Stimulated activated CD8-positive, alpha-beta memory T cell treated with anti-CD3 and anti-CD28 coated beads, Interleukin-15, amount 100 ng/mL, for 1 hour (primary cell): ENCODE data around the gene LMO1.

ENCODE experiments used
- DNase-seq: peaks from one replicate; pipeline ENCODE4 v3.0.0-alpha.2; 2020; ENCODE audit warnings: low read depth

LMO1 gene

DNA sequence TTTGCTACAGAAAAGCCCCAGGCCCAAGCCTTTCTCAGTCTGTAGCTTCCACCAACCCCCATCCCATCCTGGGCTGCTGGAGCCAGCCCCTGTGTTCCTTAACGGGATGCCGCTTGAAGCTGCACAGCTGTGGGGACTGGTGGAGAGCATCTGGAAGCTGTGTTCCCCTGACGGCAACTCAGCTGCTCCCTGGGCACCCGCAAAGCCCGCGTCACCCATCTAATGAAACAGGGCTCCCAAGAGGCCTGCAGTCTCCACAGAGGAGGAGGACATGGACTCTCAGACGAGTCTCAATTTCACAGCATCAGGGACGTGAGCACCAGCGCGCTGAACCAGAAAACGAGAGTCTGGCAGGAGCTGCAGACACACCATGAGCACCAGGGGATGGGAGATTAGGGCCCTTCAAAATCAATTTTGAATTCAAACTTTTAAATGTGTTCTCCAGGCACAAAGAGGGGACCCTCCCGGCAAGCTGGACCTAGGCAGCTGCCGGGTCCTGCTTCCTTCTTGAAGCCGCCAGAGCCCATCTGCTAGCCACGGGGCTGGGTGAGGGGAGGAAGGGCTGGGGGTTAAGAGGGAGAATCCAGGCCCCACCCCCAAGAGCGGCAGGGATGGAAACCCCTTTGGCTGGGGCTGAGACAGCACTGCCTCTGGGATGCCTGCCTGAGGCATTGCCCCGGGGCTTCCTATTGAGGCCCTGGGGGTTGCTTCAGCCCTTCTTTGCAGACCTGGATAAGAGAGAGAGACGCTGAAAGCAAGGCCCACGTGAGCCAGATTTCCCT, 21.0 kb downstream of the LMO1 start:
- no peak for DNase-seq

DNA sequence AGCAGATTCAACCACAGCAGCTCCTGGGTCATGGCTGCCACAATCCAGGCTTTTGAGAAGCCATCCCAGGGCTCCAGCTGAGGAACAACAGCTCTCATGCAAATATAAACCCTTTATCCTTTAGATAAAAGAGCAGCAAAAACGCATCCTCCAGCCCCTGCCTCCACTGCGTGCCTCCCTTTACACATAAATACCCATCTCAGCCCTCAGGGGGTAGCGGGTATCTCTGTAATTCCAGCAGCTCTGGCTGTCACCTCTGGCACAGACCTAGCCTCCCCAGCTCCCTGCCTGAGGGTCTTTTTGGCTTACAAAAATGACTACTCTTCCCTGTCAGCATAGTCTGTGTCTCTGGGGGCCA, 21.6 kb downstream of the LMO1 start:
- no peak for DNase-seq

DNA sequence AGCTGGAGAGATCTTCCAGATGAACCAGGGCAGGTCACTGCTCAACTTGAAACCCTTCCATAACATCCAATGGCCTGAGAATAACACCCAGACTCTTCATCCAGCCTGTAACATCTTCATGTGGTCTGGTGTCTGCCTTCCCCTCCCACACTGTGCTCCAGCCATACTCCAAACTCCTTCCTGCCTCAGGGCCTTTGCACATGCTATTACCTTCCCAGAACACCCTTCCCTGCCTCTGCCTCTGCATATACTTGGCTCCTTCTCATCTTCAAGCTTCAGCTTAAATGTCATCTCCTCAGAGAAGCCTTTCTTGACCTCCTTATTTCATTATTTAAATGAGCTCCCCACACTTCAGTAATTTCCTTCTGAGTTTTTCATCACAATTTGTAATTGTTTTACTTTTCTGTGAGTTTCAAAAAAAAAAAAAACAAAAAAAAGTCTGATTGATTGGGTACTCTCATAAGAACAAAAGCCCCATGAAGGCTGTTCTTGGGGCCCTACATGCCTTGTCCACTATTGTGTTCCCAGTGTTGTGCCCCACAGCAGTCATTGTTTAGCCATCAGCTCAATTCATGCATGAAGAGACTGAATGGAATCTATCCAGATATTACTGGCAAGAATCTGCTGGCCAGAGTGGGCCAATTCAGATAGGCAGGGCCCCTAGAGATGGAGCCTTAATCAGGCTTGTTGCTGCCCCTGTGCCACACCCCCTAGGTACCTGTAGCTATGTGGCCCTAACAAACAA, 22.1 kb downstream of the LMO1 start:
- no peak for DNase-seq

DNA sequence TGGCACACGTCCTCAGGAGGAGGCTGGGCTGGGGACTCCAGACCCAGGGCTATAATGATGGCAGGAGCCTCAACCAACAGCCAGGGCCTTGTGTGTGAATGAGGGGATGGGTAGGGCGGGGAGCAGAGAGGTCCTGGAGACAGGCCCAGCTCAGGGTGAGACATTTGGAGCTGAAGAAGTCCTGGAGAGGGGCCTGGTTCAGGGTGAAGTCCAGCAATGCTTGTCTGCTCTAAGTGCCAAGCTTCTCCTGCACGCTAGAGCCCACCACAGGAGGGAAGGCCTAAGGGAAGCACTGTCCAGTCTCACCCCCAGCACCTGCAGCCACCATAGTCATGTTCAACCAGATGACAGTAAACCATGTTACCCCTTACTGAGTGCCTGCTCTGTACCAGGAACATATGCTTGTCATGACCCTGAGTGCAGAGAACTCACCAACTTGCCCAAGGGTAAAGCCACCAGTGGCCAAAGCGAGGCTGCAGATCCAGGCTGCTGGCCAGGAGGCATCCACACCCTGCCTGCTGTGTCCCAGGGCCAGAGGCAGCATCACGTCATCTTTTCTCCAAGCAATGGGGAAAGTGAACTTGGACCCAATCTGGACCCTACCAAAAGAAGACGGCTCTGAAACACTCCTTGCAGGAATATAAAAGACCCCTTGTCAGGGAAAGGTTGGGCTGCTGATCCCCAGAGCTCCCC, 24.0 kb downstream of the LMO1 start:
- DNase-seq, result no peak

DNA sequence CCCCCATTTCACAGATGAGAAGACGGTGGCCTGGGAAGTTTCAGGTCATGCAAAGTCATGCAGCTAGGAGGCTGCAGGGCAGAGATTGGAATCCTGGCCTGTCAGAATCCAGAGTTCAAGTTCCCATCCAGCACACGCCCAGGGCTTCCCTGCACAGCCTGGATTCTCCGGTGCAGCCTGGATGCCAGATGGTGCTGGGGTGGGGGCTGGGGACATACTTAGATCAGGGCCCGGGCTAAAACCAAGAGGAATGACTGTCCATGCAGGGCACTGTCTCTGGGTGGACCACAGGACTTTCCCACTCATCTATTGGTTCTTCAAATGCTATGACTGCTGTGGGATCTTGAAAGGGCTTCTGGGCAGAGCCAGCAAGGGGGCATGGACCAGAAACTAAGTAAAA, 24.6 kb downstream of the LMO1 start:
- no peak for DNase-seq

DNA sequence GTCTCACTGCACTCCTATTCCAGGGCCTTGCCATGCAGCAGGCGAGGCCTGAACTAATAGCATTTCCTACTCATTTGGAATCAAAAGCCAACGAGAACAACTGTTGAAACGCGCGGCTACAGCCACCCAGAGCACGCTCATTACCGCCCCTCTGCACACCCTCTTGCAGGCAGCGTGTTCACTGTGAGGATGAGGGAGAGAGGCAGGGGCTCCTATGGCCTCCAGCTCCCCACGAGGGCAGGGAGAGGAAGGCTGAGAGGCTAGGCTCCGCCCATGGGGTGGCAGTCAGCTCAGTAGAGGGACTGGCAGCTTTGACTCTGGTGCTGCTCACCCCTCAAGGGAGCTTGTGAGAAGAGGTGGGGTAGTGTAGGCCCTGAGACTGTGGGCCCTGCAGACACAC, 26.2 kb downstream of the LMO1 start:
- DNase-seq, result no peak

DNA sequence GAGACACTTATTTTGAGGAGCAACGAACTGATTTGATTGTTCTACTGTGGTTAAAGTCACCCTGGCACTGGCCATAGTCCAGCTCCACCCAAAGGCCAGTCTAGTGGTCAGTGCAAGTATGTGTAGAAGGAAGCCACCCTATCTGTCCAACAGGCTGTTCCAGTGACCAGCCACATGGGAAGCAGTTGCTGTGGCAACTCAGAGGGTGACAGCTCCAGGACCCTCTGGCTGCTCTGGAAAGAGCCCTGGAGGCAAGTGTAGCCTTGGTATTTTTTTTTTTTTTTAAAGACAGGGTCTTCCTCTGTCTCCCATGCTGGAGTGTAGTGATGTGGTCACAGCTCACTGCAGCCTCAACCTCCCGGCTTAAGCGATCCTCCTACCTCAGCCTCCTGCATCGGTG, 27.8 kb downstream of the LMO1 start:
- DNase-seq, result no peak

DNA sequence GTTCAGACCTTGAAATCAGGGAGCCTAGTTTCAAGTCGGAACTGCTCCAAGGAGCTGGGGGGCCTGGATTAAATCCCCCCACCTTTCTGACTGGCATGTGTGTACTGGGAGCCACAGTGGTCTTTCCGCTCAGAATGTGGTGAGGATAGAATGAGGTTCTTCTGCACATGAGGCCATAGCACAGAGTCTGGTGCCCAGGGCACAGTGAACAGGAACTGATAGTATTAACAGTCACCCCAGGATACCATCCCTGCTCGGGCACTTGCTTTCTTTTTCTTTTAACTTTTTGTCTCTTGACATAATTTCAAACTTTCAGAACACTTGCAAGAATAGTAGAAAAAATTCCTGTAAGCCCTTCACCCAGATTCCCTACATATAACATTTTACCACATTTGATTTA, 28.8 kb downstream of the LMO1 start:
- no peak for DNase-seq

DNA sequence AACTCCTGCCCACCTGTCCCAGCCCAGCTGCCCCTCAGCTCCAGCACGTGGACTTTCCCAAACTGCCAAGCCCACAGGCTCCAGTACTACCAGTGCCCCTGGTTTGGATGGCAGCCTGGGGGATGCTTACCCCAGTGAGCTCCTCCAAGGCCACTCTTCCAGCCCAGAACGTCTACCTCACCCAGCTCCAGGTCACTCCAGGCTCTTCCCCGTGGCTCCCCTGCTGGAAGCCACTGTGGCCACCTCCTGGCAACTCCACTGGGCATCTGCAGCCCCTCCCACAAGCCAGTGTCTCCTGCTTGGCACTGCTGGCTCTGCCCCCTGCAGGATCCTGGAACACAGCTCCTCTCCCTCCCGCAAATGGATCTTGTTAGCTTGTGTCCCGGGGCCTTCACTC, 29.3 kb downstream of the LMO1 start:
- DNase-seq, result no peak

DNA sequence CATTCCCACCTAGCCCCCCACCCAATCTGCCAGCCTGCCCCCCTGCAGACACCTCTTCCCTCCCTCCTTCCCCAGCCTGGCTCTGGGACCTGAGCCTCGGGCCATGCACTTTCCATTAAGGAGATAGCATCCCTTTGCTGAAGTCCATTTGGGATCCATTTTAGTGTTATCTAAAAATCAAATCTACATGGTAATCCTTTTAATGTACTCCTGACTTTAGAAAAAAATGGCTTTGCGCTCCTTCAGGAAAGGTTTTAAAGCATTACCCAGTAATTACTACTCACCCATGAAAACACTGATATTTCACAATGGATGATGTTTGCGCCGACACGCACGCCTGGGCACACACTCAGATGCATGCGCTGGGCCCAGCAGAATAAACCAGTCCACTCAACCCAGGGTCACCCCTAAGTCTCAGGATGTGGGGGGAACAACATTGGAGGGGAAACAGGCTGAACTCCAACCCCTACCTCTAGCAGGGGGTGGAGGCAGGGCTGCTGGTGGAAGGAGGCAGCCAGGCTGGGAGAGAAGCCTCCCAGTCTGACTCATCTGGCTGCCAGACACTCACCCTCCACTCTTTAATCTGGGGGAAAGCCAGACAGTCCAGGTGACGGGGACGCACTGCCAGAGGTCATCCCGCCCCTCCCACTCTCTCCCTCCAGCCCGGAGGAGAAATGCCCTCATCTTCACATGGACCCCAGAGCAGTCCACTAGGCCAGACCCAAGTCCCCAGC, 29.8 kb downstream of the LMO1 start:
- no peak for DNase-seq

DNA sequence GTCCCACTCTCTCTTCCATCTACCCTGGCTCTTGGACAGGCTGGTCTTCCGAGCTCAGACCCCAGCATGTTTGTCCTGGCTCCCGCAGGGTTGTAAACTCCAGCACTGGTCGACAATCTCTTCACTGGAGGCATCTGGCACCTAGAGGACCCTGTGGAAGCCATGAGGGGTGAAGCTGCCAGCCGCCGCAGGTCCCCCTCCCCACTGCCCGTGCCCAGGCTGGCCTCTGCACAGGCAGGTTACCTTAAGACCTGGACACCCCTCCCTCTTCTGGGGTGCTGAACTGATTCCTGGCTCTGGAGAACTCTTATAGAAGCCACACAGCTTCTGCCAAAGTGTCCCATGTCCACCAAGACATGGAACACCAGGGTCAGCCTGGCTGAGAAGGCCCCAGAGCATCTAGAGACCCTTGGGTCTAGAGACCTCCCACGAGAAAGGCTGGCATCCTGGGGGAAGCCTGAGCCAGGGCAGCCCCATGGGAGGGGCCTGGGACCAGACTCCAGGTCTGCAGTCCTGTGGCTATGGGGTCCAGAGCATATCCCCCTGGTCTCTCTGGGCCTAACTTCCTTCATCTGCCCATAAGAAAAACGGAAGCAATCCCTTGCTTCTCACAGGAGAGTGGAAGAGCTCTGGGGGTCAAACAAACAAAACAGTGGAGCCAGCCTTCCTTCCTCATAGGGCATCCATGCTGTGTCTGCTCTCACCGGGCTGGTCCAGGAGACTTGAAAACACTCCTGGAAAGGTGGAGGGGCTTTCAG, 30.6 kb downstream of the LMO1 start:
- DNase-seq, result no peak

DNA sequence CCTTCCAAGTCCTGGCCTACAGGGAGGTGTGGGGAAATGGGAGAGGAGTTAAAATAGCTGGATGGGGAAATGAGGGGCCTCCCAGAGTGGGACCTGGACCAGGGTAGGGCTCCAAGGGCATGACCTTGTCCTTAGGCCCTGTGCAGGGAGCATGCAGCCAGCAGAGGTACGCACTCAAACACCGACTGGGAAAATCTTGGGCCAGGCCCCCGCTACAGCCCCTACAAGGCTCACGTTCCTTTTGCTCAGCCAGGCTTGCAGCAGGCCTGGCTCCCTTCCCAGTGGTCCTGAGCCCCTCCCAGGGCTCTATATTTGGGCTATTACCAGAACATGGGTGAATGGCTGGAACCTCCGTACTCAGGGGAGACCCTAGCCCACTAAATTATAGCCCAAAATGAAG, 31.3 kb downstream of the LMO1 start:
- DNase-seq, result no peak

DNA sequence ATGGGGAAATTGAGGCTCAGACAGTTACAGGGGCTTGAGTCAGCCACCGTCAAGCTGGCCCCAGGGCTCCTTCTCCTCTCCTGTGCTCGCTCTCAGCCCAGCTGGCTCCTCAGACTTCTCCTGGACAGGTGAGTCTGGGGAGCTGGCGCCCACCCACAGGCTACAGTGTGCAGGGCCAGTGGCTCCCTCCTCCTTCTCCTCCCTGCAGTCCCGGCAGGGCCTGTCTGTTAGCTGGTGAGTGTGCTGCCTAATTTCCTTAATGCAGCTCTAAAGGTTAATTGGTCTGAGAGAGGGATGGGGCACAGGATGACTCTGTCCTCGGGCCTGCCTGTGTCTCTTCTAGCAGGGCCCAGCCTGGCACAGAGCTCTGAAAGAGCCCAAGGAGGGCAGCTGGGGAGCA, 31.7 kb downstream of the LMO1 start:
- DNase-seq, result no peak

DNA sequence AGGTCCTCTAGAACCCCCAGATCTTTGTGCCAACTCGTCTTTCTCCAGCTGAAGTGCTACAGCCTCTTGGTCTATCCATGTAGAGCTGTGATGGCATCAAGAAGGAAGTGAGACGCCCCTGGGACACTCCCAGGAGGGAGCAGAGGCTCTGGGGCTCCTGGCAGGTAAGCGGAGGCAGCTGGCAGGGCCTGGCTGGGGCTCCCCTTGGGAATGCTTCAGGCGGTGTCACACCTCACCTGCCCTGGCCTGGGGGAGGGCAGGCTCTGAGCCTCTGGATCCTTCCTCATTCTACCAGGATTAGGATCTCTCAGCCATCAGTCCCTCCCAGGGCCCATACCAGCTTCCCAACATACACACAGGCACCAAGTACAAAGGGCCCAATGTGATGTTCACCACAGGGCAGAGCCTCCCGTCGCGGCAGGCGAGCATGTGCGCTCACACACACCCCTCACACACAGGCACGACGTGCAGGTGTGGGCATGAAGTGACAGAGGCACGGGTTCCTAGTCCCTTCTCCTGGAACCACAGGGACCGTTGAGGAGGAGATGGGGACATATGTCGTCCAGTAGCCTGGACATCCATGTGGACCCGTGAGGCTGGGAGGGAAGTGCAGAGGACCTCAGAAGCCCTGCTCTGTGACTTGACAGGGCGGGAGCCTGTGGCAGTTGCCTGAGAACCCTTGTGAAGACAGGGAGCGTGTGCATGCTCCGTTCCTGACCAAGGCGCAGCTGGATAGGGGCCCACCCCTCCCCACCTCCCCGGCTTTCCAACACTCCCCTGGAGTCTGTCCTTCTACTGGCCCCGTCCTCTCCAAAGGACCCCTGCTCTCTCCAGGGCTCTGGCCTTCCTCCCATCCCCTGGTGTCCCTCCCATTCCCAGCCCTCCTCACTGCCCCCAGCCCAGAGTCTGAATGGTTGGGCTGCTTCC, 32.5 kb downstream of the LMO1 start:
- DNase-seq, result no peak

DNA sequence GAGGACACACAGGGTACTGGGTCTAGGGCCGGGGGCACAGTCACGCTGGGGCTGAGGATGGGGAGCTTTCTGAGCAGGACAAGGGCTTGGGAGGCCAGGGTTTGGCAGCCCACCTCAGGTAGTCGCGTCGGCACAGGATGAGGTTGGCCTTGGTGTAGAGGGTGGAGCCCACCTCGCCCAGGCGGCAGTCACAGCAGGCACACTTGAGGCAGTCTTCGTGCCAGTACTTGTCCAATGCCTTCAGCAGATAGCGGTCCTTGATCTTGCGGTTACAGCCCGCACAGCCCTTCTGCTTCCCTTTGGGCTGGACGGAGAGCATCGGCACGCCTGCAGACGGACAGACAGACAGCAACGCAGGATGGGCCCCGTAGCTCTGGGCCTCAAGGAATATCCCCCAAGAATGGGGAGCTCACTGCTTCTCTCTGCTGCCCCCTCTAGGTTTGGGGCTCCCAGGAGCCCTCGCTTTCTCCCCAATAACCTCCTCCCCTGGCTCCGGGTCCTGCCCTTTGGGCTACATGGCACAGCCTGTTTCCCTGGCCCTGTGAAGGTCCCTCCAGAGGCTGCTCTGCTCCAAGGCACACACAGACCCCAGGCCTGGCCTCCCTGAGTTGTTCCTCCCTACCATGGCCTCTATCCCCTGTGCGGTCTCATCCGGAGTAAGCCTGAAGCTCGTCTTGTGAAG, 33.4 kb downstream of the LMO1 start:
- no peak for DNase-seq

DNA sequence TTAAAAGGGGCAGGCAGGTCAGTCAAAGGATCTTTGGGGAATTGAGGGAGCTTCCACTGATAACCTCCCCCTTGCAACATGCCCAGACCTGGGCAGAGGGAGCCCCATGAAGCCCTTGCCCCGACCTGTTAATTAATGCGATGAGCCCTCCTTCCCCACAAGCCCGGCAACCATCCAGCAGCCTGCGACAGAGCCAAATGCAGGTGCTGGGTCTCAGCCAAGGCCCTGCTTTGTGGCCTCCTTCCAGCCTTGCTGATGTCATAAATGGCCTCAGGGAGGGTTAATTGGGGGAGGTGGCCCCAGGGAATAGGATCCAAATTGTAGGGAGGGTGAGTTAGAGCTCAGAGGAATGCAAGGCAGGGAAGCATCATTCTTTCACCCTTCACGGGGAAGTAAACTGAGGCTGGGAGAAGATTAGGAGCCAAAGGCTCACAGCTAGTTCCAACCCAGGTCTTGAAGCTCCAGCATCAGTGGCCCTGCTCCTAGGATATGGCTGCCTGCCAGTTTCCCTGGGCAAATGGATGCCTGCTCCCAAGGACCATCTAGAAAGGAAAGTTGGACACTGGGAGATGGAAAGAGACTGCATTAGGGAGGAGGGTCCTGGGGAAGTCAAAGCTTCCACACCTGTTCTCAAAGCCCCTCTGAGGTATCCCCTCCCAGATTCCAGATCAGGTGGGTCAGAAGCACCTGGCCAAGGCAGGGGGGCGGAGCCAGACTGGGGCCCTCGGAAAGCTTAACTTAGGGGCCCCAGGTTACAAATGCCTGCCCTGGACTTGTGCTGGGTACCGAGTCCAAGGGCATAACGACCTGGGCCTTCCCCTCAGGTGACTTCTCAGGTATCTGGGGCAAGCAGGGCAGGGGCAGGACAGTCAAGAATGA, 34.1 kb downstream of the LMO1 start:
- no peak for DNase-seq

DNA sequence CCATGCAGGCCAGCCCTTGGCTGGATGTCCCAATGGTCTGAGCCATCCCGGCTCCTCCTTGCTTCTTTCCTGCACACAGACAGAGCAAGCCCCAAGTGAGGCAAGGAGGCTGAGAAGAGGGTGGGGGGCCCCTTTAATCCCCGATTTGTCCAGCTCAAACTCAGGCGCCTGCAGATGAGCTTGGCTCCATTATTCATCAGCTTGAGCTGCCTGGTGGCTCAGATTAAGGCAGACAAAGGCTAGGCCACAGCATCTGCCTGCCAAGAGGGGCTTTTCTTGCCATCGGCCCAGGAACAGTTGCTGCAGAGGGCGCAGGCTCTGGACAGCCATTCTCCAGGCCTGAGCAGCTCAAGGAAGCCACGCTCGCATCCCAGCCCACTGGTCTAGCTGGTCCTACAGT, 35.4 kb downstream of the LMO1 start:
- DNase-seq, result no peak

DNA sequence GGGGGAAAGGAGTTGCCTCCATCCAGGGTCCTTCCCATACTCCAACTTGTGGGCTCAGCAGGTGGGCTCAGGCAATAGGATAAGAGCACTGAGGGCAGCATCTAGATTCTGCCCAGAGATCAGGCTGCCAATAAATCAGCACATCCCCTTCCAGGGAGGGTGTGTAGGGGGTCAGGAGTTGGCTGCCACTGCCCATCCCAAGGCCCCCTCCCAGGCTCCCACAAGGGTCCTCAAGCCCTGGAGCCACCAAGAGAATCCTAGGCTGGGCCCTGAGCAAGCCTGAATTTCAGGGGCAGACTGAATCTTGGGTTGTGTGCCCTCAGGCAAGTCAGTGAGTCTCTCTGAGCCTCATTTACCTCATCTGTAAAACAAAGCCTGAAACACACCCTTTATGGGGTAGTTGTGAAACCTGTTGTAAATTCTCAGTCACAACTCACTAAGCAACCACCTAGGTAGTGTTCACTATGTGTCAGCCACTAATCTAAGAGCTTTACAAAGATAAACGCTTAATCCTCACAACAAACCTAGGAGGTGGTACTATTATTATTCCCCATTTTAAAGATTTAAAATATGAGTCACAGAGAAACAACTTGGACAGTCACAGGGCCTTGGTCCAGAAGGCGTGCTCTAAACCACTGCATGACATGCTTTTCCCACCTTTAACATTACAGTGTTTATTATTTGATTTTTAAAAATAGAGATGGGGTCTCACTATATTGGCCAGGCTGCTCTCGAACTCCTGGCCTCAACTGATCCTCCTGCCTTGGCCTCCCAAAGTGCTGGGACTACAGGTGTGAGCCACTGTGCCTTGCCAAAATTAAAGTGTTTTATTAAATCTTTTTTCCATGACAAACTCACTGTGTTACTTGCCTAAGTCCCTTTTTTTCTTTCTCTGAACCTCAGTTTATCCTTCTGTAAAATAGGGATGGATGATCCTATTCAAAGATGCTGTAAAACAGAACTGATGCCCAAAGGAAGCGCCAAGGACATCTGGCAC, 36.2 kb downstream of the LMO1 start:
- DNase-seq, result no peak
